ENCODE results near the gene ATRIP. TPM values are rescaled to one million over a fixed set of nuclear protein-coding genes. Genes with fewer than 3 reads are reported as not detected.

Gene ATRIP
- polyA plus RNA-seq, 1 donor from 2014 or later = 11.1 TPM

- H3K79me2 ChIP-seq (replicated peaks; ENCODE audit: insufficient read depth, low read length) = peaks cover 22% of the 10 kb centered on the region
These were observed 8.7 kb upstream of the ATRIP start for GRCh38 chr3:48437812-48438211.

GRCh38 chr3:48439820-48440589, 6.5 kb upstream of the ATRIP start, which contains the start of the genes CCDC51 and TMA7:
Gene CCDC51 (minus strand): TSS chr3:48440119. CDS start chr3:48435128, 4,991 bp downstream.
Gene TMA7 (plus strand): TSS chr3:48440257. CDS start chr3:48440297, 40 bp downstream.
- Histone ChIP-seq H2AFZ (ENCODE audit: low read depth, low read length) (peak within 1 kb of the TSS; percentile 99), H3K27me3 (ENCODE audit: insufficient read depth, low read depth, low read length) (no peaks in the 10 kb centered on the region), H3K4me3 (ENCODE audit: low read length) (peak within 1 kb of the TSS; percentile 90), H3K9ac (ENCODE audit: low read length) (peak within 1 kb of the TSS; percentile 82), H3K9me2 (ENCODE audit: insufficient read depth, low read length) (no peaks in the 10 kb centered on the region), H3K36me3 (ENCODE audit: insufficient read depth, low read length) (no peaks in the 10 kb centered on the region), H4K20me1 (ENCODE audit: insufficient read depth) (no peaks in the 10 kb centered on the region), H3K4me2 (ENCODE audit: low read length) (peak within 1 kb of the TSS; percentile 98), H3K79me2 (replicated peaks; ENCODE audit: insufficient read depth, low read length) (peaks cover 22% of the 10 kb centered on the region), H3K27ac (ENCODE audit: low read length) (peak within 1 kb of the TSS; percentile 84), H3F3A (ENCODE audit: insufficient read depth, low read length, poor library complexity, severe bottlenecking) (no peaks in the 10 kb centered on the region), H3K9me3 (ENCODE audit: low read length) (no peaks in the 10 kb centered on the region)
- TF ChIP-seq POLR2AphosphoS5 (IDR thresholded peaks at IDR 0.05) (peak; percentile 96), CTCF (IDR thresholded peaks at IDR 0.05; ENCODE audit: poor library complexity, severe bottlenecking) (peak; percentile 22), RAD21 (conservative IDR thresholded peaks at IDR 0.05) (no peak), REST (IDR thresholded peaks at IDR 0.05; ENCODE audit: borderline replicate concordance) (peak; percentile 66), MXI1 (conservative IDR thresholded peaks at IDR 0.05; ENCODE audit: poor library complexity, severe bottlenecking) (peak; percentile 84), TAF1 (IDR thresholded peaks at IDR 0.05; ENCODE audit: low read depth) (peak; percentile 62), SMC3 (conservative IDR thresholded peaks at IDR 0.05; ENCODE audit: poor library complexity) (no peak)

More at GRCh38 chr3:48437812-48438211, 8.7 kb upstream of the ATRIP start:
- Histone ChIP-seq H4K20me1 (ENCODE audit: insufficient read depth) (no peaks in the 10 kb centered on the region), H3K36me3 (ENCODE audit: insufficient read depth, low read length) (no peaks in the 10 kb centered on the region), H3K27ac (ENCODE audit: low read length) (no peak overlapping the region), H3K27me3 (ENCODE audit: insufficient read depth, low read depth, low read length) (no peaks in the 10 kb centered on the region), H2AFZ (ENCODE audit: low read depth, low read length) (no peak overlapping the region), H3K9me3 (ENCODE audit: low read length) (no peaks in the 10 kb centered on the region), H3K9me2 (ENCODE audit: insufficient read depth, low read length) (no peaks in the 10 kb centered on the region), H3K4me2 (ENCODE audit: low read length) (no peak overlapping the region), H3K4me3 (ENCODE audit: low read length) (no peak overlapping the region), H3F3A (ENCODE audit: insufficient read depth, low read length, poor library complexity, severe bottlenecking) (no peaks in the 10 kb centered on the region), H3K9ac (ENCODE audit: low read length) (no peak overlapping the region)
- TF ChIP-seq SMC3 (conservative IDR thresholded peaks at IDR 0.05; ENCODE audit: poor library complexity) (no peak), RAD21 (conservative IDR thresholded peaks at IDR 0.05) (no peak), POLR2AphosphoS5 (IDR thresholded peaks at IDR 0.05) (no peak)

- Histone ChIP-seq H3K27ac (ENCODE audit: low read length) (peak overlapping the region; percentile 84), H3K27me3 (ENCODE audit: insufficient read depth, low read depth, low read length) (no peaks in the 10 kb centered on the region), H3K9me2 (ENCODE audit: insufficient read depth, low read length) (no peaks in the 10 kb centered on the region), H3F3A (ENCODE audit: insufficient read depth, low read length, poor library complexity, severe bottlenecking) (no peaks in the 10 kb centered on the region), H3K9ac (ENCODE audit: low read length) (peak overlapping the region; percentile 82), H3K4me3 (ENCODE audit: low read length) (peak overlapping the region; percentile 90), H3K9me3 (ENCODE audit: low read length) (no peaks in the 10 kb centered on the region), H3K36me3 (ENCODE audit: insufficient read depth, low read length) (no peaks in the 10 kb centered on the region), H3K4me2 (ENCODE audit: low read length) (peak overlapping the region; percentile 70), H4K20me1 (ENCODE audit: insufficient read depth) (no peaks in the 10 kb centered on the region), H2AFZ (ENCODE audit: low read depth, low read length) (peak overlapping the region; percentile 27), H3K79me2 (replicated peaks; ENCODE audit: insufficient read depth, low read length) (peaks cover 22% of the 10 kb centered on the region)
- TF ChIP-seq MXI1 (conservative IDR thresholded peaks at IDR 0.05; ENCODE audit: poor library complexity, severe bottlenecking) (no peak), REST (IDR thresholded peaks at IDR 0.05; ENCODE audit: borderline replicate concordance) (no peak), TAF1 (IDR thresholded peaks at IDR 0.05; ENCODE audit: low read depth) (no peak), CTCF (IDR thresholded peaks at IDR 0.05; ENCODE audit: poor library complexity, severe bottlenecking) (no peak), EZH2 (IDR thresholded peaks at IDR 0.05; ENCODE audit: borderline replicate concordance, insufficient read depth, low read length, poor library complexity, severe bottlenecking) (no peak), RAD21 (conservative IDR thresholded peaks at IDR 0.05) (no peak)
These were observed 6.0 kb upstream of the ATRIP start for GRCh38 chr3:48440590-48440958.

Data from neural cell (in vitro differentiated cells).